ENCODE results near the gene APBB1IP. TPM values are rescaled to one million over a fixed set of nuclear protein-coding genes. Genes with fewer than 3 reads are reported as not detected.
A peak's percentile ranks its signal among the peaks of the same experiment; 100 is the strongest.

The APBB1IP gene
- total and polyA plus RNA-seq, 4 donors, result 5.4 to 33.5 (median 19.1) TPM

DNA sequence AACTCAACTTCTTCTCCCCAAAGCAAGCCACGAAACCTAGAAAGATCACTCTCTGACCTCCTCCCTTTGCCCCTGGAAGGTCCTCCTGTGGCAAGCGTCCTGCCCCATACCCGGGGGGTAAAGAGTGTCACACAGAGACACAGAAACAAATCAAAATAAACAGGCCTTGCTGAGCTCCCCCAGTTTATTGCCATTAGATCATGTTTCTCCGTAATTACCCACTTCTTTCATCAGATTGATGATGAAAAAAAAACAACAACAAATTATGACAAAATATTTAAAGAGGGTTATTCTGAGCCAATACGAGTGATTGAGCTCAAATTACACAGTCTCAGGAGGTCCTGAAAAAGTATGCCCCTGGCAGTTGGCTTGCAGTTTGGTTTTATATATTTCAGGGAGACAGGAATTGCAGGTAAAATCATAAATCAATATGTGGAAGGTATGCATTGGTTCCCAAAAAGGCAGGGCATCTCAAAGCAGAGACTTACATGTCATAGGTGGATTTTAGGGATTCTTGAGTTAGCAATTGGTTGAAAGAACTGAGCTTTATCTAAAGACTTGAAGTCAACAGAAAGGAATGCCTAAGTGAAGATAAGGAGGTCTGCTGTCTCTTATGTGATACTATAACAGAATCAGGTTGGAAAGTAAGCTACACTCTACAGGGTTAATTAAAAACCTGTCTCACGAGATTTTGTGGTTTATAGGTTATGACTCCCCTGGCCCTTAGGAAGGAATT, 86.2 kb downstream of the APBB1IP start:
- Histone ChIP-seq H3K9ac (ENCODE audit: insufficient read depth in 1 of 2, low read length in 2 of 2) (no peak overlapping the region), H3K4me3 (no peak overlapping the region), H3K27ac (ENCODE audit: low read depth in 1 of 2, low read length in 1 of 2) (no peak overlapping the region), H3K27me3 (ENCODE audit: control insufficient read depth in 3 of 3, insufficient read depth in 3 of 3, low read length in 2 of 3) (no peaks in the 10 kb centered on the region), H3K4me1 (ENCODE audit: control insufficient read depth in 5 of 5, insufficient read depth in 5 of 5, low read length in 5 of 5) (no peaks in the 10 kb centered on the region), H3K9me3 (ENCODE audit: control insufficient read depth in 4 of 4, insufficient read depth in 3 of 4, low read length in 3 of 4) (peaks cover 0 to 3% (median 2%) of the 10 kb centered on the region in 4 donors), H3K36me3 (ENCODE audit: control insufficient read depth in 4 of 4, insufficient read depth in 4 of 4, low read length in 4 of 4) (peaks cover 0 to 1% (median 0%) of the 10 kb centered on the region in 4 donors)
- DNase-seq (peak in 2 of 3 donors; percentile 1 to 7), ATAC-seq (ENCODE audit: insufficient read depth, low FRiP score) (no peak)
- TF ChIP-seq, protein P1, sequence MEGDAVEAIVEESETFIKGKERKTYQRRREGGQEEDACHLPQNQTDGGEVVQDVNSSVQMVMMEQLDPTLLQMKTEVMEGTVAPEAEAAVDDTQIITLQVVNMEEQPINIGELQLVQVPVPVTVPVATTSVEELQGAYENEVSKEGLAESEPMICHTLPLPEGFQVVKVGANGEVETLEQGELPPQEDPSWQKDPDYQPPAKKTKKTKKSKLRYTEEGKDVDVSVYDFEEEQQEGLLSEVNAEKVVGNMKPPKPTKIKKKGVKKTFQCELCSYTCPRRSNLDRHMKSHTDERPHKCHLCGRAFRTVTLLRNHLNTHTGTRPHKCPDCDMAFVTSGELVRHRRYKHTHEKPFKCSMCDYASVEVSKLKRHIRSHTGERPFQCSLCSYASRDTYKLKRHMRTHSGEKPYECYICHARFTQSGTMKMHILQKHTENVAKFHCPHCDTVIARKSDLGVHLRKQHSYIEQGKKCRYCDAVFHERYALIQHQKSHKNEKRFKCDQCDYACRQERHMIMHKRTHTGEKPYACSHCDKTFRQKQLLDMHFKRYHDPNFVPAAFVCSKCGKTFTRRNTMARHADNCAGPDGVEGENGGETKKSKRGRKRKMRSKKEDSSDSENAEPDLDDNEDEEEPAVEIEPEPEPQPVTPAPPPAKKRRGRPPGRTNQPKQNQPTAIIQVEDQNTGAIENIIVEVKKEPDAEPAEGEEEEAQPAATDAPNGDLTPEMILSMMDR (IDR thresholded peaks at IDR 0.05; ENCODE audit: control extremely low read depth, extremely low read depth), result no peak
- 57 to 63% methylated on average over 6 of the region's 6 CpGs for WGBS, 2 donors

DNA sequence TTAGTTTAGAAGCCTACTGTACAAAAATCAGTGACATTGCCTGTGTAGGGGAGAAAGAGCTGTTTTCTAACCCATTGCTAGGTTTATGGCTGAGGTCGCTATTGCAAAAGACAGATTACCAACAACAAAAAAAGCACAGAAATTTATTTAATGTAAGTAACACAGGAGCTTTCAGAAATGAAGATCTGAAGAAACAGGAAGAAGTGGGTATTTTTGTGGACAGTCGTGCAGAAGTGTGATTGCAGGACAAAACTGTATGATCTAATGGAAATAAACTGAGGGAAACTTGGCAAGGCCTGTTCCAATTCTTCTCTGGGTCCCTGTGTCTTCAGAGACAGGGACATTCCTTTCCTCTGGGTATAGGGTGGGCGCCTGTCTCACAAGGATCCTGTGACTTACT, 87.4 kb downstream of the APBB1IP start:
- TF ChIP-seq, protein P1 (IDR thresholded peaks at IDR 0.05; ENCODE audit: control extremely low read depth, extremely low read depth), result no peak
- 46 to 60% methylated on average over 3 of the region's 3 CpGs for WGBS, 2 donors
- H3K27ac ChIP-seq (ENCODE audit: low read depth in 1 of 2, low read length in 1 of 2), result no peak overlapping the region
- no peak overlapping the region for H3K9ac ChIP-seq (ENCODE audit: insufficient read depth in 1 of 2, low read length in 2 of 2)
- DNase-seq (no peak), ATAC-seq (ENCODE audit: insufficient read depth, low FRiP score) (no peak)
- H3K36me3 ChIP-seq (ENCODE audit: control insufficient read depth in 4 of 4, insufficient read depth in 4 of 4, low read length in 4 of 4), result peaks cover 0 to 1% (median 0%) of the 10 kb centered on the region in 4 donors
- H3K27me3 ChIP-seq (ENCODE audit: control insufficient read depth in 3 of 3, insufficient read depth in 3 of 3, low read length in 2 of 3), result no peaks in the 10 kb centered on the region
- H3K4me3 ChIP-seq, result no peak overlapping the region
- no peaks in the 10 kb centered on the region for H3K9me3 ChIP-seq (ENCODE audit: control insufficient read depth in 4 of 4, insufficient read depth in 3 of 4, low read length in 3 of 4)
- peaks cover 0 to 1% (median 0%) of the 10 kb centered on the region in 5 donors for H3K4me1 ChIP-seq (ENCODE audit: control insufficient read depth in 5 of 5, insufficient read depth in 5 of 5, low read length in 5 of 5)

DNA sequence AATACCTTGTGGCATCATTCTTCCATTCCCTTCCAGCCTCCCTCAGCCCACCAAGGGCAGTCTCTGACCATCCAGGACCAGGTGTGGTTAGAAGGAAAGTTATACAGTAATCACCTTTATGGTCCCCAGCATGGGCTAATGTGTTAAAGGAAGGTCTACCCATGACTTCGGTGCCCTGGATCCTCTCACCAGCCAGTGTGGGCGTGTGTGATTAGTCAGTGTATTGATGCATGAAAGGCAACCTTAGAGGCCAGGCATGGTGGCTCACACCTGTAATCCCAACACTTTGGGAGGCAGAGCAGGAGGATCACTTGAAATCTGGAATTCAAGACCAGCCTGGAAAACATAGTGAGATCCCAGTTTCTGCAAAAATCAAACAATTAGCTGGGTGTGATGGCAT, 88.9 kb downstream of the APBB1IP start:
- Histone ChIP-seq H3K27ac (ENCODE audit: low read depth in 1 of 2, low read length in 1 of 2) (no peak overlapping the region), H3K4me3 (no peak overlapping the region), H3K27me3 (ENCODE audit: control insufficient read depth in 3 of 3, insufficient read depth in 3 of 3, low read length in 2 of 3) (no peaks in the 10 kb centered on the region), H3K4me1 (ENCODE audit: control insufficient read depth in 5 of 5, insufficient read depth in 5 of 5, low read length in 5 of 5) (peaks cover 0 to 1% (median 0%) of the 10 kb centered on the region in 5 donors), H3K9ac (ENCODE audit: insufficient read depth in 1 of 2, low read length in 2 of 2) (no peak overlapping the region), H3K36me3 (ENCODE audit: control insufficient read depth in 4 of 4, insufficient read depth in 4 of 4, low read length in 4 of 4) (no peaks in the 10 kb centered on the region), H3K9me3 (ENCODE audit: control insufficient read depth in 4 of 4, insufficient read depth in 3 of 4, low read length in 3 of 4) (no peaks in the 10 kb centered on the region)
- WGBS, 2 donors, result 95 to 98% methylated on average over 2 of the region's 2 CpGs
- no peak for ATAC-seq (ENCODE audit: insufficient read depth, low FRiP score)
- TF ChIP-seq, protein P1 (IDR thresholded peaks at IDR 0.05; ENCODE audit: control extremely low read depth, extremely low read depth), result no peak
- no peak for DNase-seq
